WERI-Rb-1 (cell line): ENCODE data around the gene CCDC85C.

ENCODE experiments used
- DNase-seq: peaks from one replicate; pipeline ENCODE4 v3.0.0-alpha.2; 2020
- H3K27ac ChIP-seq: fragments of 250-450 bp; sonication (Bioruptor Pico); 2 replicates; pipeline ENCODE4 v1.5.1; 2020; ENCODE audit warnings: mild to moderate bottlenecking, moderate library complexity
- H3K27me3 ChIP-seq: fragments of 250-450 bp; sonication (Bioruptor Pico); 2 replicates; pipeline ENCODE4 v1.5.1; 2021; ENCODE audit warnings: mild to moderate bottlenecking, low read depth, moderate library complexity; ENCODE audit not compliant: insufficient read depth, severe bottlenecking
- H3K36me3 ChIP-seq: fragments of 250-450 bp; sonication (Bioruptor Pico); 2 replicates; pipeline ENCODE4 v1.5.1; 2020; ENCODE audit warnings: mild to moderate bottlenecking, moderate library complexity
- H3K4me3 ChIP-seq: 2 replicates; pipeline ENCODE4 v1.5.1; 2011; ENCODE audit warnings: low read depth, mild to moderate bottlenecking, control low read depth, low read length
- H3K9me3 ChIP-seq: fragments of 250-450 bp; sonication (Bioruptor Pico); 2 replicates; pipeline ENCODE4 v1.5.1; 2021; ENCODE audit warnings: mild to moderate bottlenecking, moderate library complexity; ENCODE audit not compliant: severe bottlenecking
- CTCF ChIP-seq: IDR thresholded peaks from 2 replicates; pipeline ENCODE4 v1.5.1; 2011; ENCODE audit warnings: low read depth, mild to moderate bottlenecking, control low read depth, inconsistent platforms, low read length

Gene CCDC85C

GRCh38 chr14:99605299-99605961, 1.4 kb upstream of the CCDC85C start:
- Histone ChIP-seq H3K4me3 (peak overlapping the region; percentile 93), H3K36me3 (peaks cover 24% of the 10 kb centered on the region), H3K27ac (peak overlapping the region; percentile 99), H3K27me3 (no peaks in the 10 kb centered on the region), H3K9me3 (no peaks in the 10 kb centered on the region)
- TF ChIP-seq CTCF = no peak
- peak; percentile 89 for DNase-seq

DNA sequence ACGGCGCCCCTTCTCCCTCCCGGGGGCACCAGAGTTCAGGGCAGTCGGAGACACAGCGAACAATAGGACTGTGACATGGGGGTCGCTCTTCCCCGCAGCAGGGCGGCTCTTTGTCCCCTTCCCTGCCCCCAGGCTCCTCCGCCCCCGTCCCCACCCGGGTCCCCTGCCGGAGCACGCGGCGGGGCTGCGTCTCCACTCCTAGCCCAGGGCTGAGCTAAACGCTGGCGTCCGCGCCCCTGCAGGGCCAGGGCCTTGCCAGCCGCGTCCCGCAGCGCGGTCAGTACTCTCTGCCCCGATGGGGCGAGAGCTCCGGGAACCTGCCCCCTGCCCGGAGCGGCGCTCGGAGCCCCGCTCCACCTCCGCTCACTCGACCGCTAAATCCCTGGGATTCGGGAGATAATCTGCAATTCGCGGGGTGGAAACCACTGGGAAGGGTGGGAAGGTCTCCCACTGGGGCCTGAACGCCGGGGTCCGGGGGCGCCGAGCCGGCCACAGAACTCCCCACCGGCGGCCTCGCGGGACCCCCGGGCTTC, 825 bp upstream of the CCDC85C start:
- DNase-seq = peak; percentile 62
- H3K27me3 ChIP-seq = no peaks in the 10 kb centered on the region
- H3K36me3 ChIP-seq = peaks cover 30% of the 10 kb centered on the region
- H3K9me3 ChIP-seq = no peaks in the 10 kb centered on the region
- no peak for TF ChIP-seq CTCF
- H3K27ac ChIP-seq = peak overlapping the region; percentile 99
- peak overlapping the region; percentile 93 for H3K4me3 ChIP-seq

DNA sequence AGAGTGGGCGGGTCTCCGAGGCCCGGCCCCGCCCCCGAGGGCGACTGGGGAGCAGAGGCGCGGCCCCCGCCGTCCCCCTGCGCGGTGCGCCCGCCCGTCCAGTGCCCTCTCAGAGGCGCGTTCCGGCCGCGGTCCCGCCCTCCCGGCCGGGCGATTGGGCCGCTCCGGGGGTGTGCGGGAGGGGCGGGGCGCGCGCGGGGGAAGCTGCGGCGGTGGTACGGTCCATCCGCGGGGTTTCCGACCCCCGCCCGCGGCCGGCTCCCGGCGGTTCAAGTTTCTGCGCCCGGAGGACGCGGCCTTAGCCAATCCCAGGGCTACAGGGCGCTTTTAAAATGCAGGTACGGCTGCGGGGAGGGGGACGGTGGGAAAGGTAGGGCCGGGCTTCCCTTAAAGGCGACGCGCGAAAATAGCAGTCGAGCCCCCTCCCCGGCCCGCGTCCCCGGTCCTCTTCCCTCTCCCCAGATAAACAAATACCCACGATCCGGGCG, 315 bp upstream of the CCDC85C start:
- H3K36me3 ChIP-seq = peaks cover 35% of the 10 kb centered on the region
- DNase-seq = peak; percentile 95
- no peak for TF ChIP-seq CTCF
- H3K27me3 ChIP-seq = no peaks in the 10 kb centered on the region
- peak overlapping the region; percentile 93 for H3K4me3 ChIP-seq
- H3K9me3 ChIP-seq = no peaks in the 10 kb centered on the region
- H3K27ac ChIP-seq = peak overlapping the region; percentile 99

DNA sequence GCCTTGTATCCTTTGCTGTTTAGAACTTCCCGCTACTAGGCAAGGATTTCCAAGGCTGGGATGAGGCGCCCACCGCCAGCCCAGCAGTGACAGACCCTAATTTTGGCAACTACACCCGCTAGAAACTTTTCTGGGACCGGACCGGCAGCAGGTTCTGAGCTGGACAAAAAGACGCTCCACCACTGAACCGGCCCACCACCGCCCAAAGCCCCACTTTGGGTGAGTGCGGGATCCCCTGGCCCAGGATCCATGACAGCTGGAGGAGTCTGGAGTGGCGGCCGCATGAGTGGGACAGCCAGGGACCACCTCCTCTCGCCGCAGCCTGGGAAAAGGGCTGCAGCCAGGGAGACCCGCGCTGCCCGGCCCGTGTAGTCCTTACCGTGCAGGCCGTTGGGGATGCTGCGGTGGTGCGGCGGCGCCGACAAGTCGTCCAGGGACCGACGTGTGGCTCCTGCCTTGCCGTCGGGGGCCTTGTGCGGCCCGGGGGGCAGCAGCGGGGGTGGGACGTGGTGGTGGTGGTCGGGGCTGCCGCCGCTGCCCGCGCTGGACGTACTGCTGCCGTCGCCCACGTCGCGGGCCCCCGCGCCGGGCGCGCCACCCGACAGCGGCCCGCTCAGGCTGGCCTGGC, 1.1 kb downstream of the CCDC85C start:
- H3K36me3 ChIP-seq = peaks cover 41% of the 10 kb centered on the region
- no peaks in the 10 kb centered on the region for H3K27me3 ChIP-seq
- peak overlapping the region; percentile 72 for H3K4me3 ChIP-seq
- peak overlapping the region; percentile 30 for H3K27ac ChIP-seq
- no peaks in the 10 kb centered on the region for H3K9me3 ChIP-seq
- no peak for TF ChIP-seq CTCF
- no peak for DNase-seq

DNA sequence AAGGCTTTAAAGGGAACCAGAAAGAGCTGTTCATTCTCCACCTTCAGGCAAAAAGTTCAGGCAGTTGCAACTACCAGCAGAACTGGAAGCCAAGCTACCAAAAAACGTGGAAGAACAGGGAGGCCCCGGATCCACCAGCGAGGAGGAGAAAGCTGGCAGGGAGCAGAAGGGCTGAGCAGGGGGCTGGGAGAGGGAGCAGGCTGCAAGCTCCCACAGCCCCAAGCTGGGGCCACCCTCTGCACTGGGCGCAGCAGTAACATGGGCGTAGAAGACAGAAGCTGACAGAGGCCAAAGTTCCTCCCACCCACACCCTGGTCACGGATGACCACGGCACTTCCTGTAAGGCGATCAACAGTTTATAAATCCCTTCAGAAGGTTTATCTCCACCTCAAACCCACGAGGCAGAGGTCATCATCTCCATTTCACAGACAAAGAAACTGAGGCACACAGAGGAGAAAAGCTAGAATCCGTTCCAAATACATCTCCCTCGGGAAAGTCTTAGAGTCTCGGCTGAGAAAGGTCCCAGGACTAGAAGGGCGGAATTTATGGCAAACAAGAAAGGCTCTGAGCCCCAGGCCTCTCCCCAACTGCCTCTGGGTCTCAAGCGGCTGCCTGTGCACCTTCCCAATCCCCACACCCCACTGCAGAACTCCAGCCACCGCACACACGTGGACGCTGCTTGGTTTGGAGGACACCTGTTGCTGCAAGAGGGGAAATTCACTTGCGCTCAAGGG, 1.8 kb downstream of the CCDC85C start:
- H3K9me3 ChIP-seq = no peaks in the 10 kb centered on the region
- H3K27ac ChIP-seq = peak overlapping the region; percentile 30
- peak overlapping the region; percentile 72 for H3K4me3 ChIP-seq
- no peak for DNase-seq
- no peak for TF ChIP-seq CTCF
- H3K27me3 ChIP-seq = no peaks in the 10 kb centered on the region
- peaks cover 48% of the 10 kb centered on the region for H3K36me3 ChIP-seq
